IPS-15b (cell line): Measurements from ENCODE around the gene DOK7.

Source experiments
- H3K27me3 ChIP-seq: one replicate; pipeline ENCODE4 v1.6.1; 2013; ENCODE audit warnings: low read length; ENCODE audit not compliant: control insufficient read depth, insufficient read depth
- H3K36me3 ChIP-seq: one replicate; pipeline ENCODE4 v1.6.1; 2013; ENCODE audit warnings: low read length; ENCODE audit not compliant: control insufficient read depth, insufficient read depth
- H3K4me1 ChIP-seq: one replicate; pipeline ENCODE4 v1.6.1; 2013; ENCODE audit warnings: mild to moderate bottlenecking, low read length; ENCODE audit not compliant: control insufficient read depth, insufficient read depth
- H3K4me3 ChIP-seq: one replicate; pipeline ENCODE4 v1.5.1; 2013; ENCODE audit warnings: low read depth, low read length
- H3K9ac ChIP-seq: one replicate; pipeline ENCODE4 v1.6.1; 2013; ENCODE audit warnings: low read depth, mild to moderate bottlenecking, low read length
- H3K9me3 ChIP-seq: one replicate; pipeline ENCODE4 v1.6.1; 2013; ENCODE audit warnings: mild to moderate bottlenecking, low read length; ENCODE audit not compliant: control insufficient read depth, insufficient read depth

The DOK7 gene

DNA sequence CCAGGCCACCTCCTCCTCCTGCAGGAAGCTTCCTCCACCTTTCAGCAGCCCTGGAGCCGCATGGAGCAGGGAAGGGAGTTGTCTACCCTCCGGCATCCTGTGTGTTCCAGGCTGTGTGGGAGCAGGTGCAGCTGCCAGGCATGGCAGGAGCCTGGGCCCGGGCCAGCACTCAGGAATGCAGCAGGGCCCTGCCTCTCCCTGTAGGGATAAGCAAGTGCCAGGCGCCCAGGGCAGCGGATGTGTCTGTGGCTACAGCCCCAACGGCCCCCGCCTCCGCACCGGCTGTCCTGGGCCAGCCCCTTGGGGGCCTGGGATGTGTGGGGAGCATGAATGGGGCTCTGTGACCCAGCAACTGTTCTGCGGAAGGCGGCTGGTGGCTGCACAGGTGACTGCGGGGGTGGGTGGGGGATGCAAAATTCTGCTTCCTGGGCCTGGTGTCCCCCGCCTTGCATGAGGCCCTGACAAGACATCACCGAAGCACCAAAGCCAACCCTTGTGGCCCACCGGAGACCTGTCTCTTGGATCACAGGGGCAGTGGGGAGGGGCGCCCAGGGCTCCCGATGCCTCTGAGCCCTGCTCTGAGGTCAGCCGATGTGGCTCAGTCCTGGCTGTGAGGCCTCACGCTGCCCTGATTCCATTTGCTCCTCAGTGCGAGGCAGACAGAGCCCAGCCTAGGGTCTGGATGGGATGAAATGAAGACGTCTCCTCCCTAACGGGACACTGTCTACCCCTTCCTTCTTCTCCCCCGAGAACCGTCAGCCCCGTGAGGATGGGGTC is 1.4 kb upstream of the DOK7 start:
- Histone ChIP-seq H3K4me3 (no peak overlapping the region), H3K9ac (no peak overlapping the region), H3K4me1 (no peaks in the 10 kb centered on the region), H3K9me3 (no peaks in the 10 kb centered on the region), H3K36me3 (no peaks in the 10 kb centered on the region), H3K27me3 (peaks cover 19% of the 10 kb centered on the region)

DNA sequence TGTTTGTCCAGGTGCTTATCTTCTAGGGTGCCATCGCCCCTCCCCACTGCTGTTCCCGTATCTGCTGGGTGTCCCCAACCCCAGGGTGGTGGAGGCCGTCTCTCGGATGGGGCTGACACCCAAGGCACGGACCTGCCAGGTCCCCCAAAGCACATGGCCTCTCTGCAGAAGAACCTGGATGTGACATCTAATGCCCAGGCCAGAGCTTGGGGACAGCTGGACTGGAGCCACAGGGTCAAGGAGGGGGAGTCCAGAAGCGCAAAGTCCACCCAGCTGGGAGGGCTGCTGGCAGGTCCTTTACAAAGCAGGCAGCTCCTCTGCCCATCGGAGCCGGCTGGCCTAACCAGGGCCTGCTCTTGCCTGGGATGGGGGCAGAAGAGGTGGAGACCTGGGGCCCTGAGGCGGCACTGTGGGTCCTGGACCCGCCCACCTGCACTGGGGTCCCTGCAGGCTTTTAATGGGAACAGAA is 751 bp upstream of the DOK7 start:
- Histone ChIP-seq H3K27me3 (peaks cover 16% of the 10 kb centered on the region), H3K9ac (no peak overlapping the region), H3K4me3 (no peak overlapping the region), H3K9me3 (no peaks in the 10 kb centered on the region), H3K4me1 (no peaks in the 10 kb centered on the region), H3K36me3 (no peaks in the 10 kb centered on the region)

DNA sequence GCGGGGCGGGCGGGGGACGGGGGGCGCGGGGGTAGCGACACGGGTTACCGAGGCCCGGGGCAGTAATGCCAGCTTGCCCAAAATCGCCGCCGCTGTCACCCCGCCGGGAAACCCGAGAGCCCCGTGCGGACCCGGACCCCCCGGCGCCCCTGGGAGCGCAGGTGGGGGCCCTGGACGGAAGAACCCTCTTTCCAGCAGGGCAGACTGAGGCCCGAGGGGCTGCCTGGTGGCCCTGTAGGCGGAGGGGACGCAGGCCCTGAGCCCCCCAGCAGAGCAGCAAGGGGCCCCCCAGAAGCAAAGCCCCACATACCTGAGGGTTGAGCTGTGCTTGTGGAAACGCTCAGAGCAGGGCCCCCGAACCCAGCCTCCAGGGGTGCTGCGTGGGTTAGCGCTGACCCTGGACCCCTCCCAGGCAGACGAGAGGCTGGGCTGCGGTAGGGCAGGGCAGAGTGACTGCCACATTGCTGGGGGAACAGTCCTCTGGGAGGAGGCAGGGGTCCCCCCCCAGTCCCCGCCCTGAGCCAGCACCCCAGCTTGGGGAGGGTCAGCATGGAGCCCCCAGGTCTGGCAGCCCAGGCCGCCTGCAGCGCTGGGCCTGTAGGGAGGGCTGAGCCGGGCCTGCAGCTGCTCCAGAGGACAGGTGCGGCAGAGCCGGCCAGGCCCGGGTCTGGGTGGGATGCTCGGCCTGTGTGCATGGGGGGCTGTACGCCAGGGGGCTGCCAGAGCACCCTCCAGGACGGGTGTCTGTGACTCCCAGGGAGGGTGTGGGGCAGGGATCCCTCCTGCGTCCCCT is 646 bp downstream of the DOK7 start:
- Histone ChIP-seq H3K4me1 (no peaks in the 10 kb centered on the region), H3K27me3 (peaks cover 9% of the 10 kb centered on the region), H3K36me3 (no peaks in the 10 kb centered on the region), H3K4me3 (no peak overlapping the region), H3K9me3 (no peaks in the 10 kb centered on the region), H3K9ac (no peak overlapping the region)

DNA sequence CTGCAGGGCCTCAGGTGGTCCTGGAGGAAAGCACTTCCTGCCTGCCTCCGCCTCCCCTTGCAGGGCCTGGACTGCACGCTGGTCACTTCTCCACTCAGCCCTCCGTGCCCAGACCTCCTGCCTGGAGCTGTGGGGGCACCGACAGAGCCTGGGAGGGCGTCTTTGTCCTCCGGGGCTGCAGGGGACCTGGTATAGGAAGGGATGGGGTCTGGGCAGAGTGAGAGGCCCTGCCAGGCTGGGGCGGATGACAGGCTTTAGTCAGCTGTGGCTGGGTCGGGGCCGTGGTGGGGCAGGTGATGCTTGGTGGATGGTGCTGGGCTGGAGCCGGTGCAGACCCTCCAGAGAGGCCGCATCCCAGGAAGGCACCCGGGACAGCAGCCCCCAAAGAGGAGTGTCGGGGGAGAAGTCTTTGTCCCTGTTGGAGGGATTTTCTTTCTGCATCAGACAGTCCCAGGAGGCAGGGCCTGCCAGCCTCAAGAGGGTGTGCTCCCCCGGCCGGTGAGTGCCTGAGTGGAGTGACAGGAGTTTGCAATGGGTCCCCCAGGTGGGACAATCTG is 1.3 kb downstream of the DOK7 start:
- peaks cover 12% of the 10 kb centered on the region for H3K27me3 ChIP-seq
- no peaks in the 10 kb centered on the region for H3K9me3 ChIP-seq
- no peak overlapping the region for H3K4me3 ChIP-seq
- no peaks in the 10 kb centered on the region for H3K36me3 ChIP-seq
- no peaks in the 10 kb centered on the region for H3K4me1 ChIP-seq
- no peak overlapping the region for H3K9ac ChIP-seq

DNA sequence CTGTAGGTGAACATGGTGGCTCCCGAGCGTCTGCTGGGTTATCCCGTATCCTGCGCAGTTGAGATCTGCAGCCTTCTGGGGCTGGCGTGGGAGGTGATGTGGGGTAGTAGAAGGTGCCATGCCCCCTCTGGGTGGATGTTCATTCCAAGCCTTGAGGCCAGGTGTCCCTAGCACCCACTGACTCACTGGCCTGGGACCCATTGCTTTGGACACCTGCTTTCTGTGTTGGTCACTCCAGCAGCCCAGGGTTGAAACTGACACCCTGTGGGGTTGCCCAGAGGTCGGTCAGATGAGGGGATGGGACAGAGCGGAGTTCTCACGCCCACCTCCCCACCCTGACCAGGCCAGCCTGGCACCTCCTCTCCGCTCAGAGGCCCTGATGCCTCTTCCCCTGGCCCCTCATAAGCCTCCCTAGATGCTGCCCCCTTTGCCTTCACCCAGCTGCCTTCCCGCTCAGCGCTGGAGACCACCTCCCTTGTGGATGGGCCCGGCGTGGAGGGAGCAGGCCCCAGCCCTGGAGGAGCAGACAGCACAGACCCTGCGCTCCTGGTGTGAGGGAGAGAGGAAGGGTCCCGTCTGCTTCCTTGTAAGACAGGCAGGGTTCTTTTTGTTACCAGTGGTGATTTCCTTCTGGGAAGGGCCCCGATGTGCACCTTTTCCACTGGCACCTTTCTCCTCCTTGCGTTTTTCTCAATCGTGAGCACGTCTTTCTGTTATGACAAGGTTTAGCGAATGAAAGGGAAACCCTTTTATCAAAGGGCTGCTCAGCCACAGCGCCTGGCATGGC is 2.0 kb downstream of the DOK7 start:
- H3K27me3 ChIP-seq, result peaks cover 12% of the 10 kb centered on the region
- no peaks in the 10 kb centered on the region for H3K9me3 ChIP-seq
- H3K4me1 ChIP-seq, result no peaks in the 10 kb centered on the region
- no peak overlapping the region for H3K4me3 ChIP-seq
- H3K36me3 ChIP-seq, result no peaks in the 10 kb centered on the region
- H3K9ac ChIP-seq, result no peak overlapping the region

DNA sequence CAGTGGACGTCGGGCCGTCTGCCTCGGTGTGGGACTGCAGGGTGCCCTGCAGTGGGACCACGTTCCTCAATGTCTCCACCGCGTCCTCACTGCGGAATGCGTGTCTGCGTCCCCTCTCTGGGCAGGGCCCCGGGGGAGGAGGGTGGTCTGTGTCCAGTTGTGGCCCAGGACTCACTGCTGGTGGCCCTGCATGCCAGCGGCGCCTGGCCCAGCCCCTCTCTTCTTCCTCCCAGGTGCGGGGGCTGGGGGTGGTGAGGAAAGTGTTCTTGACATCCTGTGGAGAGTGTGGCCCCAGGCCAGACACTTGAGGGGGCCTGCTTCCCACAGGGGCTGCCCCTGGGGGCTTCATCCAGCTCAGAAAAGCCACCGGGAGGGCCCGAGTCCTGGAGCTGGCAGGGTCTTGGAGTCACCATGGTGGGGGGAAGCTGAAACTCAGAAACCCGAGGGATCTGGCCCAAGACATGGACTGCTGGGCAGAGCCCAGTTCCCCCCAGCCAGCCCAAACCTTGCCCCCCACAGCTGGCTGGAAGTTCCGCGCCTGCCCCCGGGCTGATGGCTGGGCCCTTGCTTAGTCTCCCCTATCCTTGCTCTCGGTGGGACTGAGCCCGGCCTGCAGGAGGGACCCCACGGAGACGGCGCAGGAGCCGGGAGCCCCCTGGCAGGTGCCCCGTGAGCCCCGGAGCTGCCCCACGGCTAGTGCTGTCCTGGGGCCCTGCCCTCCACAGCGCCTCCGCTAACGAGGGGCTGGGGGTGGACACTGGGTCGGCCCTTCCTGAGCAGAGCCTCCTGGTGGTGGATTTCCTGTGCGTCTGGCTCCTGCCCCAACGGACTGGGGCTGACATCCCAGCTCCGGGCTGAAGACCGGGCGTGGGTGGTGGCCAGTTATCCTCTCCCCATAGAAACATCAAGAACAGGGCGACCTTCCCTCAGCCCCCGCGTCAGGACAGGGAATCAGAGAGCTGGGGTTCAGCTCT is 2.9 kb downstream of the DOK7 start:
- H3K9ac ChIP-seq, result no peak overlapping the region
- H3K4me1 ChIP-seq, result no peaks in the 10 kb centered on the region
- peaks cover 13% of the 10 kb centered on the region for H3K27me3 ChIP-seq
- H3K4me3 ChIP-seq, result no peak overlapping the region
- no peaks in the 10 kb centered on the region for H3K36me3 ChIP-seq
- no peaks in the 10 kb centered on the region for H3K9me3 ChIP-seq

DNA sequence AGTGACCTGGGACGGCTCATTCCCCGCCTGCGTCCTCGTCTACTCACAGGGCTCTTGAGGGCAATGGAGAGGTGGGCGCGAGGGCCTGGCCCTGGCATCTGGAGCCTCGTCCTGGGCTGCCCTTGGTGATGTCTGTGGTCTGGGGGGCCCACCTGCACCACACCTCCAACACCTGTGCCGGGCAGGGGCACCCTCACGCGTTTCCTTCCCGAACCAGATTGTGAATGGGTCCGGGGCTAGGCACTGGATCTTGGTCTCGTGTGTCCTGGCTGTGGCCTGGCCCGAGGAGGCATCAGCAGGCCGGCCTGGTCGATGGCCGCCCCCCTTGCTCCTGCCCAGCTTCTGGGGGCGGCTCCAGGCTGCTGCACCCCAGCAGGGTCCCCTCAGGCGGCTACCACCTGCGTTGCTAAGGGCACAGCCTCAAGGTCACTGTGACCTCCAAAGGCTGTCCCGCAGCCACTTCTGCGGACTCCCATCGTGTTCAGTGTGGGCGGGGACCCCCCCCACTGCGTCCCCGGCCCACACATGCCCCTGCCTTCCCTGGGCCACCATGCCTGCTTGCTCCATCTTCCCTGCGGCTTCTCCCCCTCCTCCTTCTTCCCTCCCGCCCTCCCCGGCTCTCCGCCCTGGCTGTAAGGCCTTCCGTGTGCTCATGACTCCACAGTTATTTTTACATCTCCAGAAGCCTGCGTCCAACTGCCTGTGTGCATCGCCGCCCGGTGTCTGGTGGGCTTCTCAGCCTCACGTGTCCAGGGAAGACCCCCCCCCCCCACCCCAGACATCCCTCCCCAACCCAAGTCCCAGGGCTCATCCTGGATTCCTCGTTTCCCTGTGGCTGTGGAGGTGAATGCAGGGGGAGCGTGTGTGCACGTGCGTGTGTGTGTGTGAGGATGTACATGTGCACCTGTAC is 3.8 kb downstream of the DOK7 start:
- Histone ChIP-seq H3K9me3 (no peaks in the 10 kb centered on the region), H3K27me3 (peaks cover 13% of the 10 kb centered on the region), H3K36me3 (no peaks in the 10 kb centered on the region), H3K9ac (no peak overlapping the region), H3K4me3 (no peak overlapping the region), H3K4me1 (no peaks in the 10 kb centered on the region)

DNA sequence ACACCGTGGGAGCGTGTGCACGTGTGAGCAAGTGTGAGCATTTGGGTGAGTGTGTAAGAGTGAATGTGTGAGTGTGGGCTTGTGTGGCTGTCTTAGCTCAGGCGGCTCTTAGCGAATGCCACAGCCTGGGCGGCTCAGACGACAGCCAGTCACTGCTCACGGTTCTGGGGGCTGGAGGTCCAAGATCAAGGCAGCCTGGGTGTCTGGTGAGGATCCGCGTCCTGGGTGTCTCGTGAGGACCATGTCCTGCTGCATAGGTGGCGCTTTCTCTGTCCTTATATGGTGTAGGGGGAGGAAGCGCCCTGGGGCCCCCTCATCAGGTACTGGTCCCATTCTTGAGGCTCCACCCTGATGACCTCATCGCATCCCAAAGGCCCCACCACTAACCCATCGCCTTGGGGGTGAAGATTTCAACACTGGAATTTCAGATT is 4.5 kb downstream of the DOK7 start:
- Histone ChIP-seq H3K27me3 (peaks cover 13% of the 10 kb centered on the region), H3K4me1 (no peaks in the 10 kb centered on the region), H3K4me3 (no peak overlapping the region), H3K9me3 (no peaks in the 10 kb centered on the region), H3K36me3 (no peaks in the 10 kb centered on the region), H3K9ac (no peak overlapping the region)

DNA sequence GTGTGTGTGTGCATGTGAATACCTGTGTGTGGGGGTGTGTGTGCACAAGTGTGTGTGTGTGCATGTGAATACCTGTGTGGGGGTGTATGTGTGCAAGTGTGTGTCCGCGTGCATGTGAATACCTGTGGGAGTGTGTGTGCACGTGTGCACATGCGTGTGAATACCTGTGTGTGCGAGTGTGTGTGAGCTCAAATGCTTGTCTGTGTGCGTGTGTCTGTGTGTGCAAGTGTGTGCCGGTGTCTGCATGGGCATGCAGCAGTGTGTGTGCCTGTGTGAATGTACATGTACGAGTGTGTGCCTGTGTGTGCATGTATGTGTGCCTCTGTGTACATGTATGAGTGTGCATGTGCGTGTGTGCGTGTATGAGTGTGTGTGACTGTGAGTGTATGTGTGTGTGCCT is 5.0 kb downstream of the DOK7 start:
- Histone ChIP-seq H3K4me1 (no peaks in the 10 kb centered on the region), H3K9me3 (no peaks in the 10 kb centered on the region), H3K4me3 (no peak overlapping the region), H3K9ac (no peak overlapping the region), H3K36me3 (no peaks in the 10 kb centered on the region), H3K27me3 (peaks cover 13% of the 10 kb centered on the region)

DNA sequence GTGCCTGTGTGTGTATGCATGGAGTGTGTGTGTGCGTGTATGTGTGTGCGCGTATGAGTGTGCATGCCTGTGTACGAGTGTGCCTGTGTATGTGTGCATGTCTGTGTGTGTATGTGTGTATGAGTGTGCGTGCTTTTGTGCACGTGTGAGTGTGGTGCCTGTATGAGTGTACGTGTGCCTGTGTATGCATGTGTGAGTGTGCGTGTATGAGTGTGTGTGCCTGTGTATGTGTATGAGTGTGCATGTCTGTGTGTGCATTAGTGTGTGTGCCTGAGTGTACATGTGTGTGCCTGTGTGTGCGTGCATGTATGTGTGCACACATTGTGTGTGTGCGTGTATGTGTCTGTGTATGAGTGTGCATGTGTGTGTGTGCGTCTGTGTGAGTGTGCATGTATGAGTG is 5.7 kb downstream of the DOK7 start:
- Histone ChIP-seq H3K9me3 (no peaks in the 10 kb centered on the region), H3K36me3 (no peaks in the 10 kb centered on the region), H3K4me1 (no peaks in the 10 kb centered on the region), H3K9ac (no peak overlapping the region), H3K4me3 (no peak overlapping the region), H3K27me3 (peaks cover 13% of the 10 kb centered on the region)
